Heart left ventricle (tissue), 13 donors: ENCODE data around the gene CHD9.

Experiments
- POLR2A ChIP-seq, 2 donors: fragments of 450-650 bp; IDR thresholded peaks; one replicate each; pipeline ENCODE4 v1.6.1; 2017; ENCODE audit warnings: antibody characterized with exemption in 2 of 2, mild to moderate bottlenecking in 2 of 2, moderate library complexity in 2 of 2
- TF ChIP-seq, protein P1 (sequence below), 12 donors: fragments of 200-600 bp; sonication (generic) in 4 of 12; IDR thresholded peaks; one replicate each; pipeline versions ENCODE4 v1.5.0 to v1.8.0; 2018 to 2022; ENCODE audit warnings: antibody characterized with exemption in 12 of 12, mild to moderate bottlenecking in 5 of 12
- donor health status: ischemic (EF 13 %, LVEDD 7.1; RV severe dilation, severe dysfunction).
- donor health status: DM: no; HTN: yes; CAD: no.
- donor health status: DM: no; HTN: no; CAD: no.
- donor health status: ischemic (EF 25% LVEDD 6.9; RV normal size, moderate dysfunction).
- donor health status: ischemic (EF 25% LVEDD 5.7; RV mildly dilated, moderate dysfunction).
- donor health status: ischemic (EF 35%, LVEDD 5.7; RV mildly dilated, moderate dysfunction).
- donor health status: nonischemic (EF 11% LVEDD 7.7; RV severe dilation, severe dysfunction).
- donor health status: DM: yes; HTN: yes; CAD: no.
- donor health status: PGD.
- donor health status: ischemic (EF 29% LVEDD 5.4; RV normal size, mild dysfunction).
- donor health status: nonischemic (EF 23%, LVEDD 6.1; RV moderate dilation, normal function).

DNA sequence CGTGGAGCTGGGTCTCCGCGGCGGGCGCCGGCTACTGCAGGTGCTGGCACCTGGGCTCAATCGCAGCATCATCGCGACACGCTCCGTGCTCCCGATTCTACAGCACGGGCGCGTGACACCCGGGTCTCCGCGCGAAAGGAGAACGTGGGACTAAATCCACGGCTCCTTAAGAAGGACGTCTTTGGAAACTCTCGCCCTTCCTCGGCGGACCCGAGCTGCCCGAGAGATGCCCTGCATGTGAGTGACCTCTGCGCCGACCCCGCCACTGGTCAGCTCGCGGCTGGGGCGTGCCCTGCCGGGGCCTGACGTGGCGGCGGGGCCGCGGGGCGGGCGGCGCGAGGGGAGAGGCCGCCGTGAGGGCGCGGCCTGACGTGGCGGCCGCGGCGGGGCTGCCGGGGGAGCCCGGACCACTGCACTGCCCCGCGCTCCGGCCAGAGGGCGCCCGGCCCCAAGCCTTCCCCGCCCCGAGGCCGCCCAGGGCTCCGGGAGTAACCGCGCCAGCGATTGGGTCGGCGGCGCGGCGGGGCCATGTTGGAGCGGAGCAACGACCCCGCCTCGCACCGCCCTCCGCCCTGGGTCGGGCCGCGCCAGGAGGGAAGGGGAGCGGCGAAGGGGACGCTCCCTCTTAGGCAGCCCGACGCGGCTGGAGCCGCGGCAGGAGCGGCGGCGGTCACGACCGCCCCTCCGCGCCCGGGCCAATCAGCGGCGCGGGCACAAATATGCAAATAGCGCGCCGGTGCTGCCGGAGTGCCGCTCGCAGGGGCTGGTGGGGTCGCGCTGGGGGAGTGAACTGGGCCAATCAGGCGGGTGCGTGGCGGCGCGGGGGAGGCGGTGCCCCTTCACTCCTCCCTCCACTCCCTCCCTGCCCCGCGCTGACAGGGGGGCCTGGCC lies 75.6 kb downstream of the CHD9 start:
- TF ChIP-seq POLR2A (IDR thresholded peaks at IDR 0.05) = peak in 1 of 2 donors; percentile 70
- TF ChIP-seq, protein P1, sequence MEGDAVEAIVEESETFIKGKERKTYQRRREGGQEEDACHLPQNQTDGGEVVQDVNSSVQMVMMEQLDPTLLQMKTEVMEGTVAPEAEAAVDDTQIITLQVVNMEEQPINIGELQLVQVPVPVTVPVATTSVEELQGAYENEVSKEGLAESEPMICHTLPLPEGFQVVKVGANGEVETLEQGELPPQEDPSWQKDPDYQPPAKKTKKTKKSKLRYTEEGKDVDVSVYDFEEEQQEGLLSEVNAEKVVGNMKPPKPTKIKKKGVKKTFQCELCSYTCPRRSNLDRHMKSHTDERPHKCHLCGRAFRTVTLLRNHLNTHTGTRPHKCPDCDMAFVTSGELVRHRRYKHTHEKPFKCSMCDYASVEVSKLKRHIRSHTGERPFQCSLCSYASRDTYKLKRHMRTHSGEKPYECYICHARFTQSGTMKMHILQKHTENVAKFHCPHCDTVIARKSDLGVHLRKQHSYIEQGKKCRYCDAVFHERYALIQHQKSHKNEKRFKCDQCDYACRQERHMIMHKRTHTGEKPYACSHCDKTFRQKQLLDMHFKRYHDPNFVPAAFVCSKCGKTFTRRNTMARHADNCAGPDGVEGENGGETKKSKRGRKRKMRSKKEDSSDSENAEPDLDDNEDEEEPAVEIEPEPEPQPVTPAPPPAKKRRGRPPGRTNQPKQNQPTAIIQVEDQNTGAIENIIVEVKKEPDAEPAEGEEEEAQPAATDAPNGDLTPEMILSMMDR (IDR thresholded peaks at IDR 0.05) = peak; percentile 31 to 91 (median 68)
